HepG2 (cell line): ENCODE data around the gene PHKA1.

Experiments used
- FOXK2 ChIP-seq: fragments of 450-650 bp; IDR thresholded peaks from 2 replicates; pipeline ENCODE4 v1.6.1; 2016
- HDAC6 ChIP-seq: fragments of 200-600 bp; sonication (generic); IDR thresholded peaks from 2 replicates; pipeline ENCODE4 v1.7.0; 2017; ENCODE audit warnings: mild to moderate bottlenecking, antibody characterized with exemption, low read length, low read depth
- RAD21 ChIP-seq: fragments of 450-650 bp; formaldehyde crosslinking; IDR thresholded peaks from 2 replicates; pipeline ENCODE4 v1.5.0; 2020; ENCODE audit warnings: mild to moderate bottlenecking
- TF ChIP-seq, protein P1 (sequence below): sonication (generic); formaldehyde crosslinking; IDR thresholded peaks from 2 replicates; pipeline ENCODE4 v1.8.1; 2023; ENCODE audit warnings: mild to moderate bottlenecking, missing genetic modification reagents

- TF ChIP-seq HDAC6, result no peak
- TF ChIP-seq RAD21 (CRISPR knock-in tag), result no peak
- no peak for TF ChIP-seq FOXK2
- TF ChIP-seq, protein P1, sequence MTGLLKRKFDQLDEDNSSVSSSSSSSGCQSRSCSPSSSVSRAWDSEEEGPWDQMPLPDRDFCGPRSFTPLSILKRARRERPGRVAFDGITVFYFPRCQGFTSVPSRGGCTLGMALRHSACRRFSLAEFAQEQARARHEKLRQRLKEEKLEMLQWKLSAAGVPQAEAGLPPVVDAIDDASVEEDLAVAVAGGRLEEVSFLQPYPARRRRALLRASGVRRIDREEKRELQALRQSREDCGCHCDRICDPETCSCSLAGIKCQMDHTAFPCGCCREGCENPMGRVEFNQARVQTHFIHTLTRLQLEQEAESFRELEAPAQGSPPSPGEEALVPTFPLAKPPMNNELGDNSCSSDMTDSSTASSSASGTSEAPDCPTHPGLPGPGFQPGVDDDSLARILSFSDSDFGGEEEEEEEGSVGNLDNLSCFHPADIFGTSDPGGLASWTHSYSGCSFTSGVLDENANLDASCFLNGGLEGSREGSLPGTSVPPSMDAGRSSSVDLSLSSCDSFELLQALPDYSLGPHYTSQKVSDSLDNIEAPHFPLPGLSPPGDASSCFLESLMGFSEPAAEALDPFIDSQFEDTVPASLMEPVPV, result no peak
Measured at GRCh38 chrX:72685810-72686456, 28.2 kb downstream of the PHKA1 start.
